ENCODE measurements around the gene MGLL. TPM values are rescaled to one million over a fixed set of nuclear protein-coding genes. Genes with fewer than 3 reads are reported as not detected.

MGLL gene
- total RNA-seq, 1 donor: 18.1 TPM

DNA sequence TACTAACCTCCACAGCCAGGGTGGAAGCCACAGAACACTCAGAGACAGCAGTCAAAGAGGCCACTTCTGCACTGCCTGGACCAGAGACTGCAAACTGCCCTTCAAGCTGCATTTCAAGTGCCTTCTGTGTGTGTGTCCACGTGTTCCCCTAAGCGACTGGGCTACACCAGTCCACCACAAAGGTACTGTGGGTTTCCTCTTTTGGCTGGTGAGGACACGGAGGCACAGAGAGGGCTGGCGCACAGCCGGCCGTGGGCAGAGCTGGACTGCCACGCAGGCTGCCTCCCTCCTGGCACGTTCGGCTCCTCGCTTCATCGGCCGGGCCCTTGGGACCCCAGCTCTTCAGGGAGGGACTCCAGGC lies 60.9 kb downstream of the MGLL start:
- peaks cover 39% of the 10 kb centered on the region for H3K79me2 ChIP-seq (ENCODE audit: insufficient read depth, low read length)
- TF ChIP-seq, protein P1, sequence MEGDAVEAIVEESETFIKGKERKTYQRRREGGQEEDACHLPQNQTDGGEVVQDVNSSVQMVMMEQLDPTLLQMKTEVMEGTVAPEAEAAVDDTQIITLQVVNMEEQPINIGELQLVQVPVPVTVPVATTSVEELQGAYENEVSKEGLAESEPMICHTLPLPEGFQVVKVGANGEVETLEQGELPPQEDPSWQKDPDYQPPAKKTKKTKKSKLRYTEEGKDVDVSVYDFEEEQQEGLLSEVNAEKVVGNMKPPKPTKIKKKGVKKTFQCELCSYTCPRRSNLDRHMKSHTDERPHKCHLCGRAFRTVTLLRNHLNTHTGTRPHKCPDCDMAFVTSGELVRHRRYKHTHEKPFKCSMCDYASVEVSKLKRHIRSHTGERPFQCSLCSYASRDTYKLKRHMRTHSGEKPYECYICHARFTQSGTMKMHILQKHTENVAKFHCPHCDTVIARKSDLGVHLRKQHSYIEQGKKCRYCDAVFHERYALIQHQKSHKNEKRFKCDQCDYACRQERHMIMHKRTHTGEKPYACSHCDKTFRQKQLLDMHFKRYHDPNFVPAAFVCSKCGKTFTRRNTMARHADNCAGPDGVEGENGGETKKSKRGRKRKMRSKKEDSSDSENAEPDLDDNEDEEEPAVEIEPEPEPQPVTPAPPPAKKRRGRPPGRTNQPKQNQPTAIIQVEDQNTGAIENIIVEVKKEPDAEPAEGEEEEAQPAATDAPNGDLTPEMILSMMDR (IDR thresholded peaks at IDR 0.05; ENCODE audit: extremely low read depth, low read depth, low read length): no peak
- no peak overlapping the region for H3K27ac ChIP-seq (ENCODE audit: low read depth, low read length)

DNA sequence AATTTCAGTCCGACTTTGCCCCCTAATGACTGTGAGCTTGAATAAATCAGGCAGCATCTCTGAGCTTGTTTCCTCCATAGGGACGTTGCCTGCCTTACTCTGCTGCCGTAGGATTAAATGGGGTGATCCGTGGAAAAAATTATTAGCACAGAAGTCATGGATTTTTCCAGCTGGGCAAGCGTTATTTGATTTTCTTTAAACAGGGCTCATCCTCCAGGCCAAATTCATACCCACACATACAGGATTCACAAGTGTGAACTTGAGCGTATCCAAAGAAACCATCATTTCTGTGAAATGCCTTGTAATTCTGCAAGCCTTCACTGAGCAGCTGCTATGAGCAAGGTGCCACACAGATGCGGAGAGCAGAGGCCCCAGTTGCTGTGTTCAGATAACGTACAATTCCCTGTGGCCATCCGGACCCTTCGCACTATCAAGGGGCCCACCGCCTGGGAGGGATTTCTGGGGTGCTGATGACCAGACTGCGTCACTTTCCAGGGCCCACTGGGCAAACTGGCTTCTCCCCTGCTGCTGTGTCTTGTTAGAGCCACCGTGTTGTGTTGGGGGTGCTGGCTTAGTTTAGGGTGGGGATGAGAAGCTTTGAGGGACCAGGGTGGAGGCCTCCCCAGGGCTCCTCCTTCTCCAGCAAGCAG lies 61.4 kb downstream of the MGLL start:
- Histone ChIP-seq H3K4me1 (ENCODE audit: insufficient read depth, low read length) (peaks cover 19% of the 10 kb centered on the region), H3K79me2 (ENCODE audit: insufficient read depth, low read length) (peaks cover 35% of the 10 kb centered on the region), H3K9me3 (ENCODE audit: low read depth, low read length) (no peaks in the 10 kb centered on the region), H3K36me3 (ENCODE audit: insufficient read depth, low read length) (no peaks in the 10 kb centered on the region), H3K4me3 (ENCODE audit: insufficient read depth, low read length) (no peak overlapping the region), H2AFZ (ENCODE audit: low read length) (no peak overlapping the region), H3K27me3 (ENCODE audit: insufficient read depth, low read length) (no peaks in the 10 kb centered on the region), H3K27ac (ENCODE audit: low read depth, low read length) (no peak overlapping the region), H4K20me1 (ENCODE audit: insufficient read depth, low read length) (no peaks in the 10 kb centered on the region), H3K4me2 (ENCODE audit: insufficient read depth, low read length) (peak overlapping the region; percentile 44)
- TF ChIP-seq, protein P1 (IDR thresholded peaks at IDR 0.05; ENCODE audit: extremely low read depth, low read depth, low read length): no peak
- no peak for DNase-seq (ENCODE audit: insufficient read length, low spot score, missing footprints)

More for the DNA sequence above, 60.9 kb downstream of the MGLL start:
- DNase-seq (ENCODE audit: insufficient read length, low spot score, missing footprints): no peak
- H3K27me3 ChIP-seq (ENCODE audit: insufficient read depth, low read length): no peaks in the 10 kb centered on the region
- H3K4me2 ChIP-seq (ENCODE audit: insufficient read depth, low read length): peak overlapping the region; percentile 44
- H3K36me3 ChIP-seq (ENCODE audit: insufficient read depth, low read length): no peaks in the 10 kb centered on the region
- H3K4me3 ChIP-seq (ENCODE audit: insufficient read depth, low read length): no peak overlapping the region
- peaks cover 19% of the 10 kb centered on the region for H3K4me1 ChIP-seq (ENCODE audit: insufficient read depth, low read length)
- no peaks in the 10 kb centered on the region for H3K9me3 ChIP-seq (ENCODE audit: low read depth, low read length)
- H2AFZ ChIP-seq (ENCODE audit: low read length): peak overlapping the region; percentile 42
- no peaks in the 10 kb centered on the region for H4K20me1 ChIP-seq (ENCODE audit: insufficient read depth, low read length)

DNA sequence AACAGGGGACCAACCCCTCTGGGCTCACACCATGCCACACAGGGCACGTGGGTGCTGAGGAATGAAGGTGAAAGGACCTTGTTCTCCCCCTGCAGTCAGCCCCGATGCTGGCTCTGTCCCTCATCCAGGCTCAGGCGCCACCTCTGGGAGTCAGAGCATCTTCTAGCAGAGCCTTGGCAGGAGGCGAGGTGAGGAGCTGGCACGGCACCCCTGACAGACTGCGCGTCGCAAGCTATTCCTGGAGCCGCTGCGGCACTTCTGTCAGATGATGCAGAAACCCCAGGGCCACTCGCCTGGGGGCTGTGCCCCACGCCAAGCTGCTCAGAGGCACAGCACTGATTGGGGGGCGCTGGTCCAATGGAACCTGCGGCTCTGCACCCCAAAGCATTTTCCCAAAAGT lies 62.0 kb downstream of the MGLL start:
- no peak for DNase-seq (ENCODE audit: insufficient read length, low spot score, missing footprints)
- no peaks in the 10 kb centered on the region for H4K20me1 ChIP-seq (ENCODE audit: insufficient read depth, low read length)
- H3K27ac ChIP-seq (ENCODE audit: low read depth, low read length): no peak overlapping the region
- H2AFZ ChIP-seq (ENCODE audit: low read length): no peak overlapping the region
- no peak overlapping the region for H3K4me2 ChIP-seq (ENCODE audit: insufficient read depth, low read length)
- no peaks in the 10 kb centered on the region for H3K9me3 ChIP-seq (ENCODE audit: low read depth, low read length)
- no peaks in the 10 kb centered on the region for H3K36me3 ChIP-seq (ENCODE audit: insufficient read depth, low read length)
- H3K4me1 ChIP-seq (ENCODE audit: insufficient read depth, low read length): peaks cover 14% of the 10 kb centered on the region
- no peaks in the 10 kb centered on the region for H3K27me3 ChIP-seq (ENCODE audit: insufficient read depth, low read length)
- peaks cover 36% of the 10 kb centered on the region for H3K79me2 ChIP-seq (ENCODE audit: insufficient read depth, low read length)
- no peak overlapping the region for H3K4me3 ChIP-seq (ENCODE audit: insufficient read depth, low read length)
- TF ChIP-seq, protein P1 (IDR thresholded peaks at IDR 0.05; ENCODE audit: extremely low read depth, low read depth, low read length): no peak

DNA sequence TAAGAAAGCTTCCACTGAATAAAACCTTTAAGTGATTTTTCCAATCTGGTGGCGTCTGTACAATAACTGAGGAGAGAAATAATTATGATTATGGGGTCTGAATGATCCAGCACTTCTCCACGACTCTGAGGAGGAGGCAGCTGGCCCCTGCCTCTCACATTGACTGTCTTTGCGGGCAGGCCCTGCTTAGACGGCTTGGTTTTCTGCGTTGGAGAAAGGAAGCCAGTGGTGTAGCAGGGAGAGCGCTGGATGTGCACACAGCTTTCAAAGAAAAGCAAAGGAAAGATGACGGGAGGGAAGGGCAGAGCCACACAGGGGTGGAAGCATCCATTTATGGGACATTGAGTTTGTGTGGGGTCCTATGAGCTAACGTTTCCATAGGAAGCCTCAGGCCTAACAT lies 62.5 kb downstream of the MGLL start:
- Histone ChIP-seq H3K27ac (ENCODE audit: low read depth, low read length) (no peak overlapping the region), H4K20me1 (ENCODE audit: insufficient read depth, low read length) (no peaks in the 10 kb centered on the region), H3K9me3 (ENCODE audit: low read depth, low read length) (no peaks in the 10 kb centered on the region), H3K4me2 (ENCODE audit: insufficient read depth, low read length) (no peak overlapping the region), H2AFZ (ENCODE audit: low read length) (no peak overlapping the region), H3K27me3 (ENCODE audit: insufficient read depth, low read length) (no peaks in the 10 kb centered on the region), H3K79me2 (ENCODE audit: insufficient read depth, low read length) (peaks cover 39% of the 10 kb centered on the region), H3K4me1 (ENCODE audit: insufficient read depth, low read length) (peaks cover 10% of the 10 kb centered on the region), H3K36me3 (ENCODE audit: insufficient read depth, low read length) (no peaks in the 10 kb centered on the region), H3K4me3 (ENCODE audit: insufficient read depth, low read length) (no peak overlapping the region)
- TF ChIP-seq, protein P1 (IDR thresholded peaks at IDR 0.05; ENCODE audit: extremely low read depth, low read depth, low read length): no peak
- no peak for DNase-seq (ENCODE audit: insufficient read length, low spot score, missing footprints)
